Natural killer cell (primary cell): Measurements from ENCODE around the gene AGTRAP. TPM values are rescaled to one million over a fixed set of nuclear protein-coding genes. Genes with fewer than 3 reads are reported as not detected.

Experiments used
- ATAC-seq, 3 donors: fragments of 150-1000 bp in 2 of 3; fragments of 200-7000 bp in 1 of 3; cut with Tn5 transposase; 1 replicate in 1 of 3; 2 replicates in 2 of 3; pipeline ENCODE4 v1.10.0; 2021; ENCODE audit warnings: mild to moderate bottlenecking in 2 of 3, moderate library complexity in 2 of 3
- DNase-seq, 2 donors: peaks; one replicate each; pipeline versions ENCODE4 v3.0.0 to v3.0.0-alpha.2; 2013 to 2021; ENCODE audit warnings: mixed read lengths in 1 of 2
- H3K27ac ChIP-seq: one replicate; pipeline ENCODE4 v1.5.1; 2013; ENCODE audit warnings: mild to moderate bottlenecking, low read length
- H3K27me3 ChIP-seq: one replicate; pipeline ENCODE4 v1.6.1; 2013; ENCODE audit warnings: low read length; ENCODE audit not compliant: control insufficient read depth, insufficient read depth
- H3K36me3 ChIP-seq: one replicate; pipeline ENCODE4 v1.6.1; 2013; ENCODE audit warnings: low read length; ENCODE audit not compliant: control insufficient read depth, insufficient read depth
- H3K4me1 ChIP-seq: one replicate; pipeline ENCODE4 v1.6.1; 2013; ENCODE audit warnings: low read length; ENCODE audit not compliant: control insufficient read depth, insufficient read depth
- H3K4me3 ChIP-seq: one replicate; pipeline ENCODE4 v1.5.1; 2013; ENCODE audit warnings: low read length
- H3K9me3 ChIP-seq: one replicate; pipeline ENCODE4 v1.6.1; 2013; ENCODE audit warnings: low read length; ENCODE audit not compliant: control insufficient read depth, insufficient read depth
- H3K27ac Mint-ChIP-seq, 2 donors: one replicate each; pipeline ENCODE4 v1.8.0; 2022; ENCODE audit warnings: mild to moderate bottlenecking in 2 of 2, mixed read lengths in 2 of 2, moderate library complexity in 1 of 2
- H3K27me3 Mint-ChIP-seq, 2 donors: one replicate each; pipeline ENCODE4 v1.8.0; 2022; ENCODE audit warnings: low read depth in 2 of 2, mixed read lengths in 2 of 2
- H3K36me3 Mint-ChIP-seq: one replicate; pipeline ENCODE4 v1.8.0; 2022; ENCODE audit warnings: mixed read lengths
- H3K4me1 Mint-ChIP-seq, 2 donors: one replicate each; pipeline ENCODE4 v1.8.0; 2022; ENCODE audit warnings: mixed read lengths in 2 of 2
- H3K4me3 Mint-ChIP-seq: one replicate; pipeline ENCODE4 v1.8.0; 2022; ENCODE audit warnings: mild to moderate bottlenecking, moderate library complexity, mixed read lengths
- H3K9me3 Mint-ChIP-seq, 2 donors: one replicate each; pipeline ENCODE4 v1.8.0; 2022; ENCODE audit warnings: mixed read lengths in 2 of 2
- CTCF ChIP-seq: fragments of 200-600 bp; IDR thresholded peaks from one replicate; pipeline ENCODE4 v1.8.0; 2022; ENCODE audit warnings: antibody characterized with exemption
- WGBS: methylation state at CpG from one replicate; pipeline ENCODE4 v1.1.7; 2013; ENCODE audit warnings: missing lambda C conversion rate; ENCODE audit not compliant: insufficient coverage; 5-methylcytosine and 5-hydroxymethylcytosine counted together
- intact Hi-C: fragments of 100-400 bp; cut with micrococcal nuclease; formaldehyde crosslinking; loops from one replicate; pipeline ENCODE4 v1.14.2; 2022
- total RNA-seq, 4 donors: library from RNA; stranded (reverse); fragments of 120-200 nt in 1 of 4; gene quantifications; one replicate each; pipeline versions ENCODE4 v1.2.3 to v1.2.4, GENCODE V29; 2013 to 2022

Gene AGTRAP
- total RNA-seq, 3 donors from 2014 or later (not counting 1 experiment from before 2014, with no cell fraction given): 94.6 to 122 (median 104) TPM

GRCh38 chr1:11720525-11720924, 15.4 kb upstream of the AGTRAP start:
- Mint-ChIP-seq H3K36me3 (no peaks in the 10 kb centered on the region), H3K27me3 (no peaks in the 10 kb centered on the region), H3K4me3 (no peak overlapping the region), H3K4me1 (peaks cover 21 to 22% of the 10 kb centered on the region in 2 donors), H3K27ac (no peak overlapping the region), H3K9me3 (no peaks in the 10 kb centered on the region)
- Histone ChIP-seq H3K36me3 (no peaks in the 10 kb centered on the region), H3K4me3 (no peak overlapping the region), H3K4me1 (peaks cover 26% of the 10 kb centered on the region), H3K27me3 (no peaks in the 10 kb centered on the region), H3K27ac (no peak overlapping the region), H3K9me3 (no peaks in the 10 kb centered on the region)
- TF ChIP-seq CTCF: no peak
- intact Hi-C loops: loop anchor here (10.0 kb wide), 1 partner anchor 686 kb away; no protein-coding TSS in a partner anchor
- DNase-seq (no peak), ATAC-seq (no peak)
- WGBS: 90% methylated on average over 4 of the region's 4 CpGs

GRCh38 chr1:11721311-11721710, 14.6 kb upstream of the AGTRAP start:
- no peaks in the 10 kb centered on the region for H3K9me3 ChIP-seq
- Mint-ChIP-seq H3K36me3 (no peaks in the 10 kb centered on the region), H3K27me3 (no peaks in the 10 kb centered on the region), H3K9me3 (no peaks in the 10 kb centered on the region), H3K4me1 (peaks cover 21 to 22% of the 10 kb centered on the region in 2 donors), H3K27ac (no peak overlapping the region), H3K4me3 (no peak overlapping the region)
- no peak for ATAC-seq
- 94% methylated on average over 4 of the region's 4 CpGs for WGBS
- H3K36me3 ChIP-seq: no peaks in the 10 kb centered on the region
- DNase-seq: no peak
- H3K27ac ChIP-seq: no peak overlapping the region
- intact Hi-C loops: loop anchor here (10.0 kb wide), 1 partner anchor 687 kb away; no protein-coding TSS in a partner anchor
- no peak for TF ChIP-seq CTCF
- H3K27me3 ChIP-seq: no peaks in the 10 kb centered on the region
- H3K4me3 ChIP-seq: no peak overlapping the region
- H3K4me1 ChIP-seq: peaks cover 30% of the 10 kb centered on the region

- ATAC-seq (no peak), DNase-seq (no peak)
- Histone ChIP-seq H3K9me3 (no peaks in the 10 kb centered on the region), H3K4me3 (no peak overlapping the region), H3K27ac (no peak overlapping the region), H3K27me3 (no peaks in the 10 kb centered on the region), H3K4me1 (peaks cover 30% of the 10 kb centered on the region), H3K36me3 (no peaks in the 10 kb centered on the region)
- 88% methylated on average over 2 of the region's 2 CpGs for WGBS
- intact Hi-C loops: loop anchor here (10.0 kb wide), 1 partner anchor 688 kb away; no protein-coding TSS in a partner anchor
- peaks cover 21 to 22% of the 10 kb centered on the region in 2 donors for H3K4me1 Mint-ChIP-seq
- TF ChIP-seq CTCF: no peak
- H3K4me3 Mint-ChIP-seq: no peak overlapping the region
- no peak overlapping the region for H3K27ac Mint-ChIP-seq
- H3K9me3 Mint-ChIP-seq: no peaks in the 10 kb centered on the region
- no peaks in the 10 kb centered on the region for H3K27me3 Mint-ChIP-seq
- H3K36me3 Mint-ChIP-seq: no peaks in the 10 kb centered on the region
Observed at GRCh38 chr1:11722538-11722937, 13.4 kb upstream of the AGTRAP start.

- 68% methylated on average over 5 of the region's 5 CpGs for WGBS
- Histone ChIP-seq H3K4me1 (peaks cover 37% of the 10 kb centered on the region), H3K36me3 (no peaks in the 10 kb centered on the region), H3K27ac (no peak overlapping the region), H3K9me3 (no peaks in the 10 kb centered on the region), H3K4me3 (no peak overlapping the region), H3K27me3 (no peaks in the 10 kb centered on the region)
- H3K9me3 Mint-ChIP-seq: no peaks in the 10 kb centered on the region
- intact Hi-C loops: loop anchor here (10.0 kb wide), 1 partner anchor 691 kb away; no protein-coding TSS in a partner anchor
- no peak overlapping the region for H3K4me3 Mint-ChIP-seq
- H3K4me1 Mint-ChIP-seq: peaks cover 21 to 23% of the 10 kb centered on the region in 2 donors
- H3K36me3 Mint-ChIP-seq: no peaks in the 10 kb centered on the region
- no peaks in the 10 kb centered on the region for H3K27me3 Mint-ChIP-seq
- DNase-seq (no peak), ATAC-seq (no peak)
- no peak for TF ChIP-seq CTCF
- H3K27ac Mint-ChIP-seq: no peak overlapping the region
Observed at GRCh38 chr1:11725616-11726015, 10.3 kb upstream of the AGTRAP start.
